Body of pancreas (tissue), 4 donors: ENCODE results near the gene TMEM101.
"Not testable (repeated sequence)": the region's sequence is repeated elsewhere in the genome, so short reads cannot be mapped to it uniquely, and the experiment has no call there.

ENCODE experiments used
- CTCF ChIP-seq, 7 experiments: fragments of 450-650 bp in 4 of 7; fragments of 200-600 bp in 3 of 7; sonication (generic) in 3 of 7; IDR thresholded peaks; one replicate each; pipeline ENCODE4 v1.5.1; 2016 to 2019; ENCODE audit warnings: antibody characterized with exemption in 7 of 7
- POLR2A ChIP-seq, 3 donors: fragments of 450-650 bp; IDR thresholded peaks; one replicate each; pipeline ENCODE4 v1.6.1; 2016; ENCODE audit warnings: antibody characterized with exemption in 3 of 3, mild to moderate bottlenecking in 2 of 3

- TF ChIP-seq POLR2A, CTCF (IDR thresholded peaks at IDR 0.05): not testable (repeated sequence)
Observed at GRCh38 chr17:44046893-44047292, 32.1 kb upstream of the TMEM101 start.
